ENCODE measurements around the gene EPHA3. TPM values are rescaled to one million over a fixed set of nuclear protein-coding genes. Genes with fewer than 3 reads are reported as not detected.
A peak's percentile ranks its signal among the peaks of the same experiment; 100 is the strongest.

Gene EPHA3
- total RNA-seq (6.5 TPM), polyA plus RNA-seq (ENCODE audit: insufficient read depth, low read depth, low replicate concordance) (0.19 TPM)
- long read RNA-seq, donor 1: 0 reads
- long read RNA-seq, donor 2: 0 reads
- long read RNA-seq, donor 3: 0 reads
- long read RNA-seq, donor 4, full-length matches to known transcripts: 1 of 1 reads
- long read RNA-seq, donor 4, partial matches to known transcripts: 0 of 1 reads
- long read RNA-seq, donor 4, other reads (novel, unspliced or antisense): 0 of 1 reads
- long read RNA-seq, donor 5: 0 reads
- long read RNA-seq, donor 6: 0 reads
- long read RNA-seq, donor 7, full-length matches to known transcripts: 1 of 2 reads
- long read RNA-seq, donor 7, partial matches to known transcripts: 0 of 2 reads
- long read RNA-seq, donor 7, other reads (novel, unspliced or antisense): 1 of 2 reads
- long read RNA-seq, donor 8: 0 reads
- long read RNA-seq, donor 9: 0 reads
- long read RNA-seq, donor 10: 0 reads

- Histone ChIP-seq H3K9me3 (ENCODE audit: control insufficient read depth in 2 of 3, insufficient read depth in 1 of 3, low read length in 3 of 3) (no peaks in the 10 kb centered on the region), H3K4me1 (ENCODE audit: control insufficient read depth in 2 of 3, insufficient read depth in 2 of 3, low read depth in 1 of 3, low read length in 3 of 3) (peaks cover 0 to 7% (median 0%) of the 10 kb centered on the region in 3 donors), H3K4me3 (ENCODE audit: low read length in 3 of 3) (peak within 1 kb of the TSS; percentile 49 to 77 (median 75)), H3K27ac (ENCODE audit: low read depth in 2 of 2, low read length in 2 of 2) (no peak within 1 kb of the TSS), H3K27me3 (ENCODE audit: control insufficient read depth, insufficient read depth, low read length) (no peaks in the 10 kb centered on the region), H3K36me3 (ENCODE audit: control insufficient read depth in 2 of 3, insufficient read depth in 3 of 3, low read length in 3 of 3) (no peaks in the 10 kb centered on the region), H3K9ac (ENCODE audit: low read length in 3 of 3) (peak within 1 kb of the TSS in 1 of 3 donors; percentile 65)
- DNase-seq (peak; percentile 74 to 92 (median 89)), FAIRE-seq (no peak)
- intact Hi-C loops (cut with DNase I): no loop called here
- no peak for TF ChIP-seq CTCF (IDR thresholded peaks at IDR 0.05; ENCODE audit: borderline replicate concordance, extremely low read depth, insufficient read depth)
Measured at GRCh38 chr3:89107461-89108290, at the start of gene EPHA3. TSS of gene EPHA3 (plus strand) at chr3:89107621. CDS start at chr3:89107749, 128 bp downstream.

- Histone ChIP-seq H3K27me3 (ENCODE audit: control insufficient read depth, insufficient read depth, low read length) (no peaks in the 10 kb centered on the region), H3K9me3 (ENCODE audit: control insufficient read depth in 2 of 3, insufficient read depth in 1 of 3, low read length in 3 of 3) (no peaks in the 10 kb centered on the region), H3K4me3 (ENCODE audit: low read length in 3 of 3) (no peak overlapping the region), H3K36me3 (ENCODE audit: control insufficient read depth in 2 of 3, insufficient read depth in 3 of 3, low read length in 3 of 3) (no peaks in the 10 kb centered on the region), H3K27ac (ENCODE audit: low read depth in 2 of 2, low read length in 2 of 2) (no peak overlapping the region), H3K4me1 (ENCODE audit: control insufficient read depth in 2 of 3, insufficient read depth in 2 of 3, low read depth in 1 of 3, low read length in 3 of 3) (no peaks in the 10 kb centered on the region), H3K9ac (ENCODE audit: low read length in 3 of 3) (no peak overlapping the region)
- intact Hi-C loops (cut with DNase I): no loop called here
- DNase-seq (no peak), FAIRE-seq (no peak)
- TF ChIP-seq CTCF (IDR thresholded peaks at IDR 0.05; ENCODE audit: borderline replicate concordance, extremely low read depth, insufficient read depth): no peak
Measured at GRCh38 chr3:89058371-89058770, 49.0 kb upstream of the EPHA3 start.

- DNase-seq (no peak), FAIRE-seq (no peak)
- no peak overlapping the region for H3K27ac ChIP-seq (ENCODE audit: low read depth in 2 of 2, low read length in 2 of 2)
- H3K9me3 ChIP-seq (ENCODE audit: control insufficient read depth in 2 of 3, insufficient read depth in 1 of 3, low read length in 3 of 3): no peaks in the 10 kb centered on the region
- no peak for TF ChIP-seq CTCF (IDR thresholded peaks at IDR 0.05; ENCODE audit: borderline replicate concordance, extremely low read depth, insufficient read depth)
- no peak overlapping the region for H3K4me3 ChIP-seq (ENCODE audit: low read length in 3 of 3)
- H3K27me3 ChIP-seq (ENCODE audit: control insufficient read depth, insufficient read depth, low read length): no peaks in the 10 kb centered on the region
- intact Hi-C loops (cut with DNase I): no loop called here
- H3K36me3 ChIP-seq (ENCODE audit: control insufficient read depth in 2 of 3, insufficient read depth in 3 of 3, low read length in 3 of 3): no peaks in the 10 kb centered on the region
- no peak overlapping the region for H3K9ac ChIP-seq (ENCODE audit: low read length in 3 of 3)
- H3K4me1 ChIP-seq (ENCODE audit: control insufficient read depth in 2 of 3, insufficient read depth in 2 of 3, low read depth in 1 of 3, low read length in 3 of 3): no peaks in the 10 kb centered on the region
Measured at GRCh38 chr3:89059211-89059925, 48.1 kb upstream of the EPHA3 start.

Data from kidney (tissue), 22 donors.